Left colon (tissue), 2 donors: ENCODE results near the gene RPL13. TPM values are rescaled to one million over a fixed set of nuclear protein-coding genes. Genes with fewer than 3 reads are reported as not detected.

Experiments used
- ATAC-seq: fragments of 200-7000 bp; cut with Tn5 transposase; one replicate; pipeline ENCODE4 v1.9.1; 2020; ENCODE audit warnings: mild to moderate bottlenecking, moderate library complexity
- DNase-seq, 2 donors: peaks; one replicate each; pipeline ENCODE4 v3.0.0-alpha.2; 2020
- intact Hi-C, 2 donors: fragments of 100-400 bp; cut with DNase I in 1 of 2; cut with micrococcal nuclease in 1 of 2; formaldehyde crosslinking; loops; one replicate each; pipeline versions ENCODE4 v1.11.2 to v1.14.0; 2022; cut with DNase I, micrococcal nuclease
- long read RNA-seq: library from polyadenylated mRNA; unstranded; transcript quantifications from one replicate; pipeline ENCODE4 v2.0.0, GENCODE V29; 2021
- total RNA-seq, 2 donors: library from RNA; stranded (reverse); fragmentation: NEBNext Ultra II Directional; extraction: Animal tissue kit (Norgen Biotek cat#: 25700); gene quantifications; one replicate each; pipeline ENCODE4 v1.2.1, GENCODE V29; 2021
- donor health status: DM: no; HTN: no; CAD: no.
- donor health status: DM: yes; HTN: yes; CAD: no.

Gene RPL13
- total RNA-seq = 1,000 to 10,000 TPM; 1,613 to 1,684 TPM
- long read RNA-seq, full-length matches to known transcripts = 783 of 840 reads
- long read RNA-seq, partial matches to known transcripts = 43 of 840 reads
- long read RNA-seq, other reads (novel, unspliced or antisense) = 14 of 840 reads

GRCh38 chr16:89560378-89561141 lies at the start of gene RPL13:
TSS of gene RPL13 (plus strand) at chr16:89560682. CDS start at chr16:89560960, 278 bp downstream.
- DNase-seq (peak; percentile 95), ATAC-seq (peak; percentile 84)
- intact Hi-C loops = no loop called here

GRCh38 chr16:89511374-89511773 lies 49.1 kb upstream of the RPL13 start:
- DNase-seq = no peak
- no peak for ATAC-seq
- intact Hi-C loops = no loop called here

DNA sequence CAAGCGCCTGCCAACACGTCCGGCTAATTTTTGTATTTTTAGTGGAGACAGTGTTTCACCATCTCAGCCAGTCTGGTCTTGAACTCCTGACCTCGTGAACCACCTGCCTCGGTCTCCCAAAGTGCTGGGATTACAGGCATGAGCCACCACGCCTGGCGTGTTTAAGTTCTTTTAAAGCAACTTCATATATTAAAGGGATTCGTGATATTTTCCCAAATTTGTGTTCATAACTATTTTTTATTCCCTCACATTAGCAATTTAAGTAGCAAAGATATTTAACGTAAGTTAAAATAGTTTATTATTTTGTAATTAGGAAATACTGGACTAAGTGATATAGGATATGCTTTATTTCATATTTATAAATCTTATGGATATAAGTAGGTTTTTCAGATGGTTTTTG lies 48.0 kb upstream of the RPL13 start:
- DNase-seq = no peak
- no peak for ATAC-seq
- intact Hi-C loops = no loop called here

GRCh38 chr16:89517128-89517527 lies 43.4 kb upstream of the RPL13 start:
- ATAC-seq = no peak
- no peak for DNase-seq
- intact Hi-C loops = no loop called here

GRCh38 chr16:89519881-89520280 lies 40.6 kb upstream of the RPL13 start:
- intact Hi-C loops = no loop called here
- no peak for DNase-seq
- peak; percentile 22 for ATAC-seq

DNA sequence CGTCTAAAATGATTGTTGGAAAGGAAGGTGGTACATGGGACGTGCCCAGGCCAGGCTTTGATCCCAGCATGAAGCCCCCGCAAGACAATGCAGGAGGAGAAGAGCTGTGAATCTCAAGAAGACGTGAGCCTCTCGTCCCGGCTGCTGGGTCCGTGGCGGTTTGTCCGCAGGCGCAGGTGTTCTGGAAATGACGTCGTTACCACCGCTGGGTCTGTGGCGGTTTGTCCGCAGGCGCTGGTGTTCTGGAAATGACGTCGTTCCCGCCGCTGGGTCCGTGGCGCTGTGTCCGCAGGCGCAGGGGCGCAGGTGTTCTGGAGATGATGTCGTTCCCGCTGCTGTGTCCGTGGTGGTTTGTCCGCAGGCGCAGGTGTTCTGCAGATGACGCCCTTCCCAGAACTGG lies 38.2 kb upstream of the RPL13 start:
- intact Hi-C loops = no loop called here
- ATAC-seq (no peak), DNase-seq (no peak)

DNA sequence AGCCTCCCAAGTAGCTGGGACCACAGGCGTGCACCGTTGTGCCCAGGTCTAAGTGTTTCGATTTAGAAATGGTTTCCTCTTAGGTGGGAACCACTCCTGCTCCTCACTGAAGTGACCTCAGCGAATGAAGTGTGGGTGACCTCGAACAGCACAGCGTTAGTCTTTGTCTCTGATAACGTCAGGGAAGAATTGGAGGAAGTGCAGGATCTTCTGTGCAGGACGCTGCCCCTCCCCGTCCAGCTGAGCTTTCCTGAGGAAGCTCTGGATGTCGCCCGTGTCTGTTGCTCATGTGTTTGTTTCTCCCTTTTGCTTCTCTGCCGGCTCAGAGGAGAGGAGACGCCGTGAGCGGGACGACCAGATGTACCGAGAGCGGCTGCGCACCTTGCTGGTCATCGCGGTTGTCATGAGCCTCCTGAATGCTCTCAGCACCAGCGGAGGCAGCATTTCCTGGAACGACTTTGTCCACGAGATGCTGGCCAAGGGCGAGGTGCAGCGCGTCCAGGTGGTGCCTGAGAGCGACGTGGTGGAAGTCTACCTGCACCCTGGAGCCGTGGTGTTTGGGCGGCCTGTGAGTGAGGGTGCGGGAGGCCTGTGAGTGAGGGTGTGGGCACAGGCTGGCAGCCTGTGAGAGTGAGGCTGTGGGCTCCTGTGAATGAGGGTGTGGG lies 36.7 kb upstream of the RPL13 start:
- intact Hi-C loops = no loop called here

DNA sequence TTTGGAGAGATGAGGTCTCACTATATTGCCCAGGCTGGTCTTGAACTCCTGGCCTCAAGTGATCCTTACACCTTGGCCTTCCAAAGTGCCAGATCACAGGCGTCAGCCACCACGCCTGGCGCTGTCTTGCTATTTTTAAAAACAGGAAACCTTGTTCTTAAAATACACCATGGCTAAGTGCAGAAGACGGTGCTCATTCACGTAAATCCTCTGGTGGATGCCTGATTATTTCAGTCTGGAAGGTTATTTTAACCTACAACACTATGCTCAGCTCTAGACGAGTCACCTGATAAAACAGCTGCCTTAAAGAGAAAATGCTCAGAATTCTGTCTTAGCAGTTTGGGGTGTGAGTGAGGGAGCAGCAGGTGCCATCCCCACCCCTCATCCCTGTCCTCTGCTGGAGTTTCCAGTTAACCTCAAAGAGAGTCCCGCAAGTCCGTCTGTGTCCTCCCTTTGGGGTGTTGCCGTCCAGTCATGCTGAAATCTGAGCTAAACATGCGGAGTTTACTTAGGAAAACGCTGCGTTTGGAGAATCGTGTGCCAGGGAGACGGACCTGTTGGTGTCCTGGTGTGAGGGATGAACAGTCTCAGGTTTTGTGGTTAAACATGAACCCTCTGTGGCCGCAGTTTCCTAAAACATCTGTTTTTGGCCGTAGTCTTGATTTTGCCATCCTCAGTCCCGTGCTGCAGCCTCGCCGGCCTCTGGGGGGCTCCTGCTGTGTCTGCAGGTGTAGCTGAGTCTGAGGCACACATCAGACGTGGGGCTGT lies 35.2 kb upstream of the RPL13 start:
- no peak for ATAC-seq
- intact Hi-C loops = no loop called here
- DNase-seq = no peak

More for the DNA sequence above, 36.7 kb upstream of the RPL13 start:
- ATAC-seq (no peak), DNase-seq (no peak)

DNA sequence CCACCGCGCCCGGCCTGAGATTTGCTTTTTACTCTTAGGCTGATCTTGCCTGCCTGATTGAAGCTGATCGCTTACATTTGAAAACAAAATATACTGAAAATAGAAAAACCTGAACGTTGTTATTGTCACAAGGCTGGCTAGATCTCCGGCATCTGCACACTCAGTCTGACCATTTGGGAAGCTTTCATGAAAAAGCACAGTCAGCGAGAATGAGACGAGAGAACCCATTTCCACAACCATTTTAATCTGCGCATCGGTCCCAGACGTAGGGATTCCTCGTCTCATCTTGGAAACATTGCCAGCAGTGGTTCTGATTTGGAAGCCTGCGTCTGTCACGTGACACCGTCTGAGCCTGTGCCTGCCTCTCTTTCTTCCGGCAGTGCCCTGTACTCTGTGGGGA lies 31.4 kb upstream of the RPL13 start:
- intact Hi-C loops = no loop called here
- DNase-seq (no peak), ATAC-seq (no peak)

- DNase-seq (no peak), ATAC-seq (no peak)
- intact Hi-C loops = no loop called here
Measured at GRCh38 chr16:89530401-89531381, 29.8 kb upstream of the RPL13 start.

- no peak for DNase-seq
- no peak for ATAC-seq
- intact Hi-C loops = no loop called here
Measured at GRCh38 chr16:89531821-89532526, 28.5 kb upstream of the RPL13 start.

DNA sequence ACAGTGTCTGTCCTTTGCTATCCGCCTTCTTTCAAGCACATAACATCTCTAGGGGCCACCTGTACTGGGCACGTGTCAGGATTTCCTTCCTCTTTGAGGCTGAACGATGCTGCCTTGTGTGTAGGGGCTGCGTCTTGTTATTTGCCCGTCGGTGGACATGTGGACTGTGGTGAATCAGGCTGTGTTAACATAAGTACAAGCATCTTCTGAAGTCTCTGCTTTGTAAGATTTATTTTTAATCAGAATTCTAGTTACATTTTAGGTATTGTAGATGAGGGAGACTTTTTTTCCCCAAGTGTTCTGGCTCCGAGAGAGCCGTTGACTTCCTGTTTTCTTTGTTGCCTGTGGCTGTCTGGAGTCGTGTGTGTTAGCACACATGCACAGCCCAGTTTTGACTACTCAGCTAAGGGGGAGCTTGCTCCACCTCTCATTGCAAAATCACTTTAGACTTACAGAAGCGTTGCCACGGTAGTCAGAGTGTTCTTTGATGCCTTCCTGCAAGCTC lies 26.2 kb upstream of the RPL13 start:
- no peak for DNase-seq
- no peak for ATAC-seq
- intact Hi-C loops = no loop called here

DNA sequence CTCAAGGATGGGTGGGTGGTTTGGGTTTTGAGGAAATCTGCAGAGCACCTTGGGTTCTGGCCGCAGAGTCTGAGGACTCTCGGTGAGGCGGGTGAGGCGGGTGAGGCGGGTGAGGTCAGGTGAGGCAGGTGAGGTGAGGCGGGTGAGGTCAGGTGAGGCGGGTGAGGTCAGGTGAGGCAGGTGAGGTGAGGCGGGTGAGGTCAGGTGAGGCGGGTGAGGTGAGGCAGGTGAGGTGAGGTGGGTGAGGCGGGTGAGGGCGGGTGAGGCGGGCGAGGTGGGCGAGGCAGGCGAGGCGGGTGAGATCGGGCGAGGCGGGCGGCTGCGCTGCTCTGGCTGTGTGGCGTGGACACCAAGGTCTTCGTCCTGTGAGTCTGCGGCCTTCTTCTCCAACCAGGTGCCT lies 24.1 kb upstream of the RPL13 start:
- peak; percentile 71 to 77 for DNase-seq
- ATAC-seq = peak; percentile 90
- intact Hi-C loops = no loop called here

DNA sequence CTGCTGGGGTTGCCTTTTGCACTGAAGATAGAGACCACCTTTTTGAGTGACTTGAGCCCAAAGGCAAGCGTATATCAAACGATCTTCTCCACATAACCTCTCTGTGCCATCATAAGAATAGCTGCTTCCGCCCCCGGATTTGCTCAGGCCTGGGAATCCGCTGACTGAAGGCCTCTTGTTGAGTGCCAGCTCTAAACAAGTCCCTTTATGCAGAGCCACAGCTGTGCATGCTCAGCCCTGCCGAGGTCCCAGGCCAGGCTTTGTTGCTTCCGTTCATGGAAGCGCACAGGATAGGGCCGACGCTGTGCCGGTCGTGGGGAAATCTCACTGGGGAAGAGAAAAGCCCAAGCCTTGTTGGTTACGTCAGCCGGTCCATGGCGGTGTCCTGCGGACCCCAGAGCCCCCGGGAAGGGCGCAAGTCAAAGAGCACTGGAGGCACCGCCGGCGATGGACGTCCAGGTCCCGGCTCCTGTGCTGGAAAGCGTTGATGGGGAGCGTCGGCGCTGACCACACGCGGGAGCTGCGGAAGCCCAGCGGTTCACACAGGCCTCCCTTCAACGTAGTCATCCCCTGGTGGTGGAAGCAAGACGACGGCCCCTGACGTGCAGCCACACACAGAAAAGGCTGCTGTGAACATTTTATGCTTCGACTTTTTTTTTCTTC lies 23.5 kb upstream of the RPL13 start:
- intact Hi-C loops = no loop called here
- no peak for ATAC-seq
- no peak for DNase-seq

DNA sequence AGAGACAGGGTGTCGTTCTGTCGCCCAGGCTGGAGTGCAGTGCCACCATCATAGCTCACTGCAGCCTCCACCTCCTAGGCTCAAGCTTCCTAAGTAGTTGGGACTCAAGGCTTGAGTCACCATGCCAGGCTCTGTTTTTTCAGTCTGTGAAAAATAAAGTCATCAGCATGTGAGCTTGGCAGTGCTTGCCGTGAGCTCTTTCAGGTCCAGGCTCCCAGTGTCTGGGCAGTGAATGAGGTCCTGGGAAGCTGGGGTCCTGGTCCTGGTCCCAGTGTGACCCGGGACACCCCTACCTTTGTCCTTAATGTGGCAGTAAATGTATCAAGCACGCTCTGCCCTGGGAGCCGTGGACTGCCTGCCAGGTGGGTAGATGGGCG lies 22.9 kb upstream of the RPL13 start:
- ATAC-seq = no peak
- DNase-seq = no peak
- intact Hi-C loops = no loop called here

DNA sequence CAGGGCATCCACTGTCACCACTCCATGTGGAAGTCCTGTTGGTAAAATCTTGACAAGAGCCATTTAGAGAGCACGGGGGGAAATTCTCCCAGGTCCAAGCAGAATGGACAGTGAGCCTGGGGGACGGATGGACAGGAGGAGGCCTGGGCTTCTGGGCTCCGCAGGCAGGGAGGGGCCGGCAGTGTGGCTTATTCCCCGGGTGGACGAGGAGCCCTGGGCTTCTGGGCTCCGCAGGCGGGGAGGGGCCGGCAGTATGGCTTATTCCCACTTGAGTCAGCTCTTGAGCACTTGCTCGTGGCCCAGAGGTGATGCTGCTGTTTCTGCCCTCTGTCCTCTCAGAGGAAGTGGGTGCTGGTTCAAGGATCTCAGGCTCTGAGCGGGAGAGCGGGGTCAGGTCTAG lies 22.2 kb upstream of the RPL13 start:
- ATAC-seq = no peak
- DNase-seq = no peak
- intact Hi-C loops = no loop called here

GRCh38 chr16:89540557-89540956 lies 19.9 kb upstream of the RPL13 start:
- intact Hi-C loops = no loop called here

More at GRCh38 chr16:89540557-89540956, 19.9 kb upstream of the RPL13 start:
- DNase-seq = no peak
- ATAC-seq = no peak
